Left colon (tissue), 2 donors: ENCODE measurements around the gene SURF6. TPM values are rescaled to one million over a fixed set of nuclear protein-coding genes. Genes with fewer than 3 reads are reported as not detected.
"Not testable (repeated sequence)": the region's sequence is repeated elsewhere in the genome, so short reads cannot be mapped to it uniquely, and the experiment has no call there.

Experiments used
- ATAC-seq: fragments of 200-7000 bp; cut with Tn5 transposase; one replicate; pipeline ENCODE4 v1.9.1; 2020; ENCODE audit warnings: mild to moderate bottlenecking, moderate library complexity
- DNase-seq, 2 donors: peaks; one replicate each; pipeline ENCODE4 v3.0.0-alpha.2; 2020
- intact Hi-C, 2 donors: fragments of 100-400 bp; cut with DNase I in 1 of 2; cut with micrococcal nuclease in 1 of 2; formaldehyde crosslinking; loops; one replicate each; pipeline versions ENCODE4 v1.11.2 to v1.14.0; 2022; cut with DNase I, micrococcal nuclease
- total RNA-seq, 2 donors: library from RNA; stranded (reverse); fragmentation: NEBNext Ultra II Directional; extraction: Animal tissue kit (Norgen Biotek cat#: 25700); gene quantifications; one replicate each; pipeline ENCODE4 v1.2.1, GENCODE V29; 2021
- donor health status: DM: no; HTN: no; CAD: no.
- donor health status: DM: yes; HTN: yes; CAD: no.

Gene SURF6
- total RNA-seq, 2 donors from 2014 or later, result 24.1 to 27.8 TPM

DNA sequence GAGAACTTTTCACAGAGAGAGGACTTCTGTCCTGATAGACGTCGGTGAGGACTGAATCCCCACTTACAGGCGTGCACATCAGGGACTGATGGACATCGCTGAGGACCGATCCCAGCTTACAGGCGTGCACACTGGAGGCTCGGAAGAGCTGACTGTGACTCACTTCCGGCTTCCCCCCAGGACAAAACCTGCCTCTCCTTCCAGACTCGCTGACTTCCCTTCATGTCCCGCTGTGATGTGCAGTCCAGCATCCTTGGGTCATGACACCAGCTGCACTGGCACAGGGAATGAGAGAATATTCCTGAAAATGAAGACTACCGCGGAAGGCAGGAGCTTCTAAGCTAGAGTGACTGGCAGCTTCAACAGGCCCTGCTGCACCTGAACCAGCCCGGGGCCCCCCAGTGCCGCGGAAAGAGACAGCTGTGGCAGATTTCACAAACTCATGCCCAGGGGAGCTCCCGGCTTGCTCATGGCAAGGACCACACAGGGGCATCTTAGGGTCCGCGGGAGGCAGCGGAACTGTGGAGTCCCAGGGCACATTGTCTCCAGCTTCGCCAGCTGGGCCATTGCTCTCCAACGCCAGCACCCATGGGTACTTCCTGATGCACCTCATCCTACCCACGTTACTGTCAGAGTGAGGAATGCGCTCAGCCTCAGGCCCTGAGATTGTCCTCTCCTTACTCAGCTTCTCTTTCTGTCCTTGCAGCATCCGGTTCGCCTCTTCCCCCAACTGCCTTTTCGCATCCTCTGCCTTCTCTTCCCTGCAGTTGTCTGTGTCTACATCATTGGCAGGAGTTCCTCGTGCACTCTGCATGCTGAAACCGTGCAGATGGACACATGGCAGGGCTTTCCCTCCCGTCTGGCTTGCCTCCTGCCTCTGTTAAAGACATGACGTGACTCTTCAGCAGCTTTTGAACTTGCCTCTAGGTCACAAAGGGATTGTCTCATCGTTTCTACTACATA is 29.5 kb downstream of the SURF6 start:
- ATAC-seq (no peak), DNase-seq (no peak)
- intact Hi-C loops, result no loop called here

DNA sequence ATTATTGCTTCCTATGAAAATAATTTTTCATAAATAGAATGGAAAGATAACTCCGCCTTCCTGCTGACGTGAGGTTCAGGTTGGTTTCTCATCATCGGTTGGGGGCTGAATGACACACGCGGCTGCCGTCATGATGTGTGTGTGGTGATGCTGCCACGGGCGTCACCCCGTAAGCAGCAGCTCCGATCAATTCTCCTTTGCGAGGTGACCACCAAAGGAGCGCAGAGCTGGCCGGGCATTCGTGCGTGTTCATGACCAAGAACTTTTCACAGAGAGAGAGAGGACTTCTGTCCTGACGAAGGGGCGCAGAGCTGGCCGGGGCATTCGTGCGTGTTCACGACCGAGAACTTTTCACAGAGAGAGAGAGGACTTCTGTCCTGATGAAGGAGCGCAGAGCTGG is 30.3 kb downstream of the SURF6 start:
- no peak for ATAC-seq
- DNase-seq, result no peak
- intact Hi-C loops, result no loop called here

- no peak for ATAC-seq
- intact Hi-C loops, result no loop called here
- DNase-seq, result no peak
These were observed 31.3 kb downstream of the SURF6 start for GRCh38 chr9:133304477-133305377.

GRCh38 chr9:133304158-133304470 is 31.9 kb downstream of the SURF6 start:
- ATAC-seq, result no peak
- intact Hi-C loops, result no loop called here
- no peak for DNase-seq

- ATAC-seq (no peak), DNase-seq (no peak)
- intact Hi-C loops, result no loop called here
These were observed 32.5 kb downstream of the SURF6 start for GRCh38 chr9:133303266-133304157.

GRCh38 chr9:133301253-133302230 is 34.4 kb downstream of the SURF6 start:
- DNase-seq (no peak), ATAC-seq (peak; percentile 56)
- intact Hi-C loops, result no loop called here

DNA sequence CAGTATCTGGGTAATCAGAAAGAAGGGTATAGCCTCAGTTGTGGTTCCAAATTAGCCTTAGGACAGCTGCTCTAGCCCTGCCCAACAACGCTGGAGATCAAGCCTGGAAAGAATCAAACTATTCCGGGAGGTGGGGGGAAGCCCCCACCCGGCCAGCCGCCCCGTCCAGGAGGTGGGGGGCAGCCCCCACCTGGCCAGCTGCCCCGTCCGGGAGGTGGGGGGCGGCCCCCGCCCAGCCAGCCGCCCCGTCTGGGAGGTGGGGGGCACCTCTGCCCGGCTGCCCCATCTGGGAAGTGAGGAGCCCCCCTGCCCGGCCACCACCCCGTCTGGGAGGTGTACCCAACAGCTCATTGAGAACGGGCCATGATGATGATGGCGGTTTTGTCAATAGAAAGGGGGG is 36.0 kb downstream of the SURF6 start:
- DNase-seq, intact Hi-C loops, ATAC-seq: not testable (repeated sequence)

DNA sequence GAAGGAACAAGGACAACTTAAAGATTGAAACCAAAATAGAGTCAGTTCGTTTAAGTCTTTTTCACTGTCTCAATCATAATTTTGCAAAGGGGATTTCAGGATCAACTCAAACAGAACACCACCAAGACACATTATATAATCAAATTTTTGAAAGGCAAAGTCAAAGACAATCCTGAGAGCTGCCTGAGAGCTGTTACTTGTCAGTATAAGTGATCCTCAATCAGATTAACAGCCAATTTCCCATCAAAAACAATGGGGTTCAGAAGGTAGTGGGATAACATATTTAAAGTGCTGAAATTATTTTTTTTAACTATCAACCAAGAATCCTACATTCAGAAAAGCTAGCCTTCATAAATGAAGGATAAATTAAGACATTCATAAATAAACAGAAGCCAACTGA is 41.7 kb downstream of the SURF6 start:
- DNase-seq, result no peak
- ATAC-seq, result no peak
- intact Hi-C loops, result no loop called here

GRCh38 chr9:133290751-133291302 is 45.2 kb downstream of the SURF6 start:
- no peak for DNase-seq
- intact Hi-C loops, result no loop called here
- ATAC-seq, result no peak

DNA sequence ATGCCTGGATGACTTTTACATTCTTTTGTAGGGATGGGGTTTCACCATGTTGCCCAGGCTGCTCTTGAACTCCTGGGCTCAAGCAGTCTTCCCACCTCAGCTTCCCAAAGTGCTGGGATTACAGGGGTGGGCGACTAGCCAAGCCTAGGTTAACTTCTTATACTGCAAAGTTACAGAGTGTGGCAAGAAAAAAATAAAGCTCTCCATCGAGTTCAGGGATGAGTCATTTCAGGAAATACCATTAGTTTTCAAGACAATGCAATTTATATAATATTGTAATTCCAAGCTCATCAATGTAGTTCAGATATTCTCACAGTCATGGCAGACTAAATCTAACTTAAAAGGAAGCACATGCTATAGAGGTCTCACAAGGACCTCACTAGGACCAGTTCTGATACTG is 49.5 kb downstream of the SURF6 start:
- intact Hi-C loops, result no loop called here
- DNase-seq (no peak), ATAC-seq (no peak)

GRCh38 chr9:133285252-133285775 is 50.7 kb downstream of the SURF6 start:
- peak; percentile 63 for ATAC-seq
- DNase-seq, result peak in 1 of 2 donors; percentile 68
- intact Hi-C loops, result no loop called here

DNA sequence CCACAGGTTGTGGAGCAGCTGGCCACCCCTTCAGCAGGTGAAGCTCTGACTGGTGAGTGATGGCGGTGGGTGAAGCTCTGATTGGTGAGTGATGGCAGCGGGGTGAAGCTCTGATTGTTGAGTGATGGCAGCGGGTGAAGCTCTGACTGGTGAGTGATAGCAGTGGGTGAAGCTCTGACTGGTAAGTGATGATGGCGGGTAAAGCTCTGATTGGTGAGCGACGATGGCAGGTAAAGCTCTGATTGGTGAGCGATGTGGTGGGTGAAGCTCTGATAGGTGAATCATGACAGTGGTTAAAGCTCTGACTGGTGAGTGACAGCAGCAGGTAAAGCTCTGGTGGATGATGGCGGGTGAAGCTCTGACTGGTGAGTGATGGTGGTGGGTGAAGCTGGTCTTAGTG is 51.6 kb downstream of the SURF6 start:
- intact Hi-C loops, result no loop called here
- ATAC-seq (no peak), DNase-seq (no peak)

GRCh38 chr9:133283255-133284032 is 52.5 kb downstream of the SURF6 start:
- DNase-seq, result not testable (repeated sequence)
- peak; percentile 42 for ATAC-seq

DNA sequence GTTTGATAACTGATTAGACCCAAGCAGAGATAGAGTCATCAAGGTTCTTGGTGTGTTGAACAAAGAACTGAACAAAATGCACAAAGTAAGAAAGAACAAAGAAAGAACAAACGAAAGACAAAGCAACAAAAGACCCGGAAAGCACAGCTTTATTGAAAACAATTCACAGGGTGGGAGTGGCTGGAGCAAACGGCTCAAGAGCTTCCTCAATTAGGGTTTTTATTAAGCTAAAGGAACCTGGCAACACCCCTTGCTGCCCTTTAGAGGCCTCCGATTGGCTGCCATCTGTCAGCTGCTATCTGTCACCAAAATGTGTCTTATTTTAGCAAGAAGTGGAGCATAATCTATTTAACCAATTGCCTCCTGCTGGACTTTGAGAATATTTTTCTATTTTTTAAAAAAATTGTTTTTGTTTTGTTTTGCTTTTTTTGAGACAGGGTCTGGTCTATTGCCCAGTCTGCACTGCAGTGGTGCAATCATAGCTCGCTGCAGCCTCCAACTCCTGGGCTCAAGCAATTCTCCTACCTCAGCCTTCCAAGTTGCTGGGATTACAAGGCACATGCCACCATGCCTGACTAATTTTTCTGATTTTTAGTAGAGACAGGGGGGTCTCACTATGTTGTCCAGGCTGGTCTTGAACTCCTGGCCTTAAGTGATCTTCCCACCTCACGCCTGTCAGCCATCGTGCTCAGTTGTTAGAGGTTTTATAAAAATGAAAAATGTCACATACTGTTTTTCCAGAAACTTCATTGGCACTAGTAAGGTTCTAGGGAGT is 53.3 kb downstream of the SURF6 start:
- intact Hi-C loops, result no loop called here
- DNase-seq, result peak; percentile 60 to 78
- ATAC-seq, result peak; percentile 85

More at GRCh38 chr9:133283255-133284032, 52.5 kb downstream of the SURF6 start:
- intact Hi-C loops, result not testable (repeated sequence)

DNA sequence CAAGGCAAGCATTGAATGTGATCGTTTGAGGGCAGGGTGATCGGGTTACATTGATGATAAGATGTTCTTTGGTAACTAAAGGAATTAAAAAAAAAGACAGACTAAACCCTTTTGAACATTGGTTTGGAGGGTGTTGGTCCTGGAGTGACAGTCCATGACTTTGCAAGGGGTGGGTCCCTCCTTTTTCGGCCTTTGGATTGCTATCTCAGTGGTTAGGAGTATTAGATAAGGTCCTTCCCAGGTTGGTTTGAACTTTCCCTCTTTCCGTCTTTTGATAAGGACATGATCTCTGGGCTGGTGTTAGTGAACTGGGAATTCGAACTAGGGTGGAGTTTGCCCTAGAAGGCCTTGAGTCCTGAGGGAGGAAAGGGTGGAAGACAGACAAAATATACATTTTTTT is 55.6 kb downstream of the SURF6 start:
- intact Hi-C loops, result no loop called here
- peak; percentile 55 for ATAC-seq
- no peak for DNase-seq
